ENCODE data around the gene HBG1. TPM values are rescaled to one million over a fixed set of nuclear protein-coding genes. Genes with fewer than 3 reads are reported as not detected.

The HBG1 gene
- total and polyA plus RNA-seq, 8 donors = 3.5 to 2,797 (median 512) TPM; not detected in 2

DNA sequence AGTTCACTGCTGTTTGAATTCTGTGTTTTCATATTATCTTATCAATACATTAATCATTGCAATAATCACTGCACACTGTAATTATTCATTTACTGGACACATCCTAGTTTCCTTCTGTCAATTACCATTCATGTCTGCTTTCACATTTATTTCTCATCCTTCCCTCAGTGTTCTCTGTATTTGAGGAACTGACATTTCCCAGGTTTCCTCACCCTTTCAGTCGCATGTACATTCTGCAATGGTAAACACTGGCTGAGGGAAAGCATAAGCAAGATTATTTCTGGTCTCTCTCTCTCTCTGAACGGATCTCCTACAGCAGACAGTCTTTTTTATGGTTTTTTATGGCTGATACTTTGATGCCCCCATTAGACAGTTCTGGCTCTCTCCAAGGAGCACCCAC, 11.2 kb downstream of the HBG1 start:
- H3K27ac ChIP-seq = no peak overlapping the region
- intact Hi-C loops (cut with DNase I) = no loop called here
- no peaks in the 10 kb centered on the region for H3K36me3 ChIP-seq
- ATAC-seq (no peak), DNase-seq (no peak)
- no peaks in the 10 kb centered on the region for H3K27me3 ChIP-seq
- H3K4me1 ChIP-seq = no peaks in the 10 kb centered on the region
- no peaks in the 10 kb centered on the region for H3K9me3 ChIP-seq
- TF ChIP-seq, protein P1, sequence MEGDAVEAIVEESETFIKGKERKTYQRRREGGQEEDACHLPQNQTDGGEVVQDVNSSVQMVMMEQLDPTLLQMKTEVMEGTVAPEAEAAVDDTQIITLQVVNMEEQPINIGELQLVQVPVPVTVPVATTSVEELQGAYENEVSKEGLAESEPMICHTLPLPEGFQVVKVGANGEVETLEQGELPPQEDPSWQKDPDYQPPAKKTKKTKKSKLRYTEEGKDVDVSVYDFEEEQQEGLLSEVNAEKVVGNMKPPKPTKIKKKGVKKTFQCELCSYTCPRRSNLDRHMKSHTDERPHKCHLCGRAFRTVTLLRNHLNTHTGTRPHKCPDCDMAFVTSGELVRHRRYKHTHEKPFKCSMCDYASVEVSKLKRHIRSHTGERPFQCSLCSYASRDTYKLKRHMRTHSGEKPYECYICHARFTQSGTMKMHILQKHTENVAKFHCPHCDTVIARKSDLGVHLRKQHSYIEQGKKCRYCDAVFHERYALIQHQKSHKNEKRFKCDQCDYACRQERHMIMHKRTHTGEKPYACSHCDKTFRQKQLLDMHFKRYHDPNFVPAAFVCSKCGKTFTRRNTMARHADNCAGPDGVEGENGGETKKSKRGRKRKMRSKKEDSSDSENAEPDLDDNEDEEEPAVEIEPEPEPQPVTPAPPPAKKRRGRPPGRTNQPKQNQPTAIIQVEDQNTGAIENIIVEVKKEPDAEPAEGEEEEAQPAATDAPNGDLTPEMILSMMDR (IDR thresholded peaks at IDR 0.05) = no peak
- no peak overlapping the region for H3K4me3 ChIP-seq

DNA sequence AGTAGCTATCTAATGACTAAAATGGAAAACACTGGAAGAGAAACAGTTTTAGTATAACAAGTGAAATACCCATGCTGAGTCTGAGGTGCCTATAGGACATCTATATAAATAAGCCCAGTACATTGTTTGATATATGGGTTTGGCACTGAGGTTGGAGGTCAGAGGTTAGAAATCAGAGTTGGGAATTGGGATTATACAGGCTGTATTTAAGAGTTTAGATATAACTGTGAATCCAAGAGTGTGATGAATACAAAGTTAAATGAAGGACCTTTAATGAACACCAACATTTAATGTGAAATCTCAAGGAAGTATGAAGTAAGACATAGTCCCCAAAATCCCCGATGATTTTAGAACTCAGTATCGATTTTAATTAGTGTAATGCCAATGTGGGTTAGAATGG, 12.2 kb downstream of the HBG1 start:
- Histone ChIP-seq H3K27me3 (no peaks in the 10 kb centered on the region), H3K27ac (no peak overlapping the region), H3K36me3 (no peaks in the 10 kb centered on the region), H3K9me3 (no peaks in the 10 kb centered on the region), H3K4me3 (no peak overlapping the region), H3K4me1 (no peaks in the 10 kb centered on the region)
- intact Hi-C loops (cut with DNase I) = no loop called here
- ATAC-seq = no peak
- DNase-seq = no peak
- TF ChIP-seq, protein P1 (IDR thresholded peaks at IDR 0.05) = no peak

DNA sequence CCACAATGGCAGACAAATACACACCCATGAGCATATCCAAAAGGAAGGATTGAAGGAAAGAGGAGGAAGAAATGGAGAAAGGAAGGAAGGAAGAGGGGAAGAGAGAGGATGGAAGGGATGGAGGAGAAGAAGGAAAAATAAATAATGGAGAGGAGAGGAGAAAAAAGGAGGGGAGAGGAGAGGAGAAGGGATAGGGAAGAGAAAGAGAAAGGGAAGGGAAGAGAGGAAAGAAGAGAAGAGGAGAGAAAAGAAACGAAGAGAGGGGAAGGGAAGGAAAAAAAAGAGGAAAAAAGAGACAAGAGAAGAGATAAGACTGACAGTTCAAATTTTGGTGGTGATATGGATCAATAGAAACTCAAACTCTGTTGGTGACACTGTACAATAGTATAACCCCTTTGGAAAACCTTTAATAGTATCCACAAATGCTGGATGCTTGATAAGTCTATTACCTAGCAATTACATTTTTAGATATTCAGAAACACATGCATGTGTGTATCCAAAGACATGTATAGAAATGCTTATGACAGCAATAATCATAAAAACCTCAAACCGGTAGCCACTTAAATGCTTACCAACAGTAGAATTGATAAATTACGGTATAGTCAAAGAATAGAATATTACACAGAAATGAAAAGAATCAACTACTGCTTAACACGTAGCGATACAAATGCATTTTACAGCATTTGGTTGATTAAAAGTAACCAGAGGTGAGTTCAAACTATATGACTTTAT, 14.1 kb downstream of the HBG1 start:
- no peak overlapping the region for H3K27ac ChIP-seq
- ATAC-seq (no peak), DNase-seq (no peak)
- TF ChIP-seq, protein P1 (IDR thresholded peaks at IDR 0.05) = no peak
- no peaks in the 10 kb centered on the region for H3K27me3 ChIP-seq
- intact Hi-C loops (cut with DNase I) = no loop called here
- no peaks in the 10 kb centered on the region for H3K9me3 ChIP-seq
- H3K36me3 ChIP-seq = no peaks in the 10 kb centered on the region
- no peaks in the 10 kb centered on the region for H3K4me1 ChIP-seq
- H3K4me3 ChIP-seq = no peak overlapping the region

DNA sequence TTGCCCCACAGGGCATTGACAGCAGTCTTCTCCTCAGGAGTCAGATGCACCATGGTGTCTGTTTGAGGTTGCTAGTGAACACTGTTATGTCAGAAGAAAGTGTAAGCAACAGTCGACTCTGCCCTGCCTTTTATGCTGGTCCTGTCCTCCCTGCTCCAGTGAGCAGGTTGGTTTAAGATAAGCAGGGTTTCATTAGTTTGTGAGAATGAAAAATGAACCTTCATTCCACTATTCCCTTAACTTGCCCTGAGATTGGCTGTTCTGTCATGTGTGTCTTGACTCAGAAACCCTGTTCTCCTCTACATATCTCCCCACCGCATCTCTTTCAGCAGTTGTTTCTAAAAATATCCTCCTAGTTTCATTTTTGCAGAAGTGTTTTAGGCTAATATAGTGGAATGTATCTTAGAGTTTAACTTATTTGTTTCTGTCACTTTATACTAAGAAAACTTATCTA, 15.2 kb downstream of the HBG1 start, which contains the start of gene HBD:
Gene HBD (minus strand): TSS at position 103 of the 454 bp plus-strand sequence. CDS start 50 bp downstream, at position 53.
- no peak within 1 kb of the TSS for H3K4me3 ChIP-seq
- H3K9me3 ChIP-seq = no peaks in the 10 kb centered on the region
- no peak within 1 kb of the TSS for H3K27ac ChIP-seq
- TF ChIP-seq, protein P1 (IDR thresholded peaks at IDR 0.05) = no peak
- H3K36me3 ChIP-seq = no peaks in the 10 kb centered on the region
- no peaks in the 10 kb centered on the region for H3K4me1 ChIP-seq
- intact Hi-C loops (cut with DNase I) = no loop called here
- ATAC-seq (no peak), DNase-seq (no peak)
- H3K27me3 ChIP-seq = no peaks in the 10 kb centered on the region

DNA sequence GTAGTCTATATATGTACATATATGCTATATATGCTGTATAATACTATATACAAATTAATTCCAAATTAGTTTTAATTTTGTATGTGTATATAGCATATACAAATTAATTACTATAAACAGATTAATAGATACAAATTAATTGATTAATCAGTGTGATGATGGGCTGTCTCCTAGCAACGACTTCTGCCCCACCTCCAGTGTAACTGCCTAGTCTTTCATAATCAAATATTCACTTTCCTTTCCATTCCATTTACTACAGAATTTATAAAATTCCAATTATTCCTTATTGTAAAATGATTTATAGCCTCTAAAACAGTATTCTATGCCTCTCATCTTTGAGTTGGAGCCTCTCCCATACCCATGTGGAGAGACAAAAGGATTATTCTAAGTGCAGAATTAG, 16.4 kb downstream of the HBG1 start:
- no peak for DNase-seq
- TF ChIP-seq, protein P1 (IDR thresholded peaks at IDR 0.05) = no peak
- intact Hi-C loops (cut with DNase I) = no loop called here
- Histone ChIP-seq H3K9me3 (no peaks in the 10 kb centered on the region), H3K4me3 (no peak overlapping the region), H3K36me3 (no peaks in the 10 kb centered on the region), H3K27me3 (no peaks in the 10 kb centered on the region), H3K27ac (no peak overlapping the region), H3K4me1 (no peaks in the 10 kb centered on the region)
- ATAC-seq = no peak

Data from left lung (tissue), 10 donors.